ENCODE results near the gene NES.

NES gene

GRCh38 chr1:156676820-156677615, at the start of gene NES:
Gene NES, minus strand, starts transcription at chr1:156677407. Its CDS starts 143 bp downstream, at chr1:156677264.
- POLR2A ChIA-PET (ENCODE audit: low non-redundant PET): no interaction called here
- TF ChIP-seq, protein P1, sequence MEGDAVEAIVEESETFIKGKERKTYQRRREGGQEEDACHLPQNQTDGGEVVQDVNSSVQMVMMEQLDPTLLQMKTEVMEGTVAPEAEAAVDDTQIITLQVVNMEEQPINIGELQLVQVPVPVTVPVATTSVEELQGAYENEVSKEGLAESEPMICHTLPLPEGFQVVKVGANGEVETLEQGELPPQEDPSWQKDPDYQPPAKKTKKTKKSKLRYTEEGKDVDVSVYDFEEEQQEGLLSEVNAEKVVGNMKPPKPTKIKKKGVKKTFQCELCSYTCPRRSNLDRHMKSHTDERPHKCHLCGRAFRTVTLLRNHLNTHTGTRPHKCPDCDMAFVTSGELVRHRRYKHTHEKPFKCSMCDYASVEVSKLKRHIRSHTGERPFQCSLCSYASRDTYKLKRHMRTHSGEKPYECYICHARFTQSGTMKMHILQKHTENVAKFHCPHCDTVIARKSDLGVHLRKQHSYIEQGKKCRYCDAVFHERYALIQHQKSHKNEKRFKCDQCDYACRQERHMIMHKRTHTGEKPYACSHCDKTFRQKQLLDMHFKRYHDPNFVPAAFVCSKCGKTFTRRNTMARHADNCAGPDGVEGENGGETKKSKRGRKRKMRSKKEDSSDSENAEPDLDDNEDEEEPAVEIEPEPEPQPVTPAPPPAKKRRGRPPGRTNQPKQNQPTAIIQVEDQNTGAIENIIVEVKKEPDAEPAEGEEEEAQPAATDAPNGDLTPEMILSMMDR (conservative IDR thresholded peaks at IDR 0.05; ENCODE audit: low read depth): no peak
- no peak within 1 kb of the TSS for H3K27ac ChIP-seq
- CTCF ChIA-PET: interaction anchor here (0.6 to 3.9 kb wide), 8 partner anchors 13 to 65 kb away, joined by 3 to 19 read pairs (median 6); partner anchors contain the start of gene CRABP2
- DNase-seq (ENCODE audit: low spot score): no peak

DNA sequence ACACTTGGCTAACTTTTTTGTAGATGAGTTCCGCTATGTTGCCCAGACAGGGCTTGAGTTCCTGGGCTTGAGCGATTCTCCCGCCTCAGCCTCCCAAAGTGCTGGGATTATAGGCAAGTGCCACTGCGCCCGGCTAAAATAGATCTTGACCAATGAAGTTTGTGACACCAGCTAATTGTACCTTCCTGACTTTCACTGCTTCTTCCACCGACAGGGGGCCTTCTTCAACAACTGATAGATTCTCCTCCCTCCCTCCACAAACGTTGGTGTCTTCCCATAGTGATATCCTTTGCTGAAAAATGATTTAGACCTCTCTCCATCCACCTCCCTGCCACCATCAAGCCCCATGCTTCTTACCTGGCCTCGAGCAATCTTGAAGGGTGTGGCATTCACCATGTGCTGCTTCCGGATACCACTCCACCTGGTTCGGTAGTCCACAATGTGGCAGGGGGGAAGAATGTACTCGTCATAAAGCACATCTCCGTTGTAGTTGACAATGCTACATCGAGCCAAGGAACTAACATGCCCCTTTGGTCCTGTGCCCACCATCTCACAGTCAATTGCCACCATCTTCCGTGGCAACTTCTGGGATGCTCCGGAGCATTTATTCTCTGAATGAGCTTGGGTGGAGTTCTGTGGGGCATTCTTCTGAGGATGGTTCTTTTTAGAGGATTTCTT, 49.5 kb upstream of the NES start:
- H3K27ac ChIP-seq: peak overlapping the region; percentile 68
- TF ChIP-seq, protein P1 (conservative IDR thresholded peaks at IDR 0.05; ENCODE audit: low read depth): no peak; the same call in 1 of the 2 replicates
- ChIA-PET CTCF (interaction anchor here (0.6 to 4.5 kb wide), 22 partner anchors 14 to 201 kb away, joined by 3 to 178 read pairs (median 4); partner anchors contain the start of genes CRABP2, LRRC71, MRPL24 and NES), POLR2A (ENCODE audit: low non-redundant PET) (interaction anchor here (1.0 to 1.8 kb wide), 2 partner anchors 37 to 65 kb away, joined by 3 to 10 read pairs; no protein-coding TSS in a partner anchor)
- DNase-seq (ENCODE audit: low spot score): peak; percentile 78

DNA sequence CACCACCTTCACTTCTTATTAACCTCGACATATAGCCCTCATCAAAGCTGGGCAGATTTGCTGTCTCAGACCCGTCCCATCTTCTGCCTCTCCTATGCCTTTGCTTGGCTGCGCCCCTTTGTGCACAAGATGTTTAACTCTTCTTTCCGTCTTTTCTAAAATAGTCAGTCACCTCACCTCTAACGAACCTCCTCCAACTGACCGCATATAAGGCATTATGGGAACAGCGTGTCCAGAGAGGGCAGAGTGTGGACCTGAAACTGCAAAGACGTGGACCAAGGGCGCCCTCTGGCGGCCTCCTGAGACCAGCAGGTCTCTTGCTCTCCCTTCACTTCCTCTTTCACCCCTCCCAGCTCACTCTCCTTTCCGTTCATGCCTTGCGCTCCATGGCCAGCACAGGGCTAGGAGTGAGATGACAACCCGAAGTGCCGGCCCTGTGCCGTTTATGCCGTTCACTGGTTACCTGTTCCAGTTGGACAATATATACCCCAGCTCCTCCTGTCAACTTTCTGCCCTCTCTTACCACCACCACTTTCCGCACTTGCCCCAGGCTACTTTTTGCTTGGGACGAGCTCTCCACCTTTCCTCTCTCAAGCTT, 48.6 kb upstream of the NES start:
- DNase-seq (ENCODE audit: low spot score): peak; percentile 86
- TF ChIP-seq, protein P1 (conservative IDR thresholded peaks at IDR 0.05; ENCODE audit: low read depth): peak; percentile 90
- CTCF ChIA-PET: interaction anchor here (0.6 to 4.5 kb wide), 28 partner anchors 10 to 221 kb away, joined by 3 to 178 read pairs (median 4); partner anchors contain the start of genes CRABP2, HDGF, NES and NTRK1
- peak overlapping the region; percentile 68 for H3K27ac ChIP-seq
- POLR2A ChIA-PET (ENCODE audit: low non-redundant PET): interaction anchor here (1.0 to 1.8 kb wide), 2 partner anchors 36 to 64 kb away, joined by 3 to 10 read pairs; no protein-coding TSS in a partner anchor

GRCh38 chr1:156721535-156721934, 44.3 kb upstream of the NES start:
- TF ChIP-seq, protein P1 (conservative IDR thresholded peaks at IDR 0.05; ENCODE audit: low read depth): no peak
- DNase-seq (ENCODE audit: low spot score): no peak
- H3K27ac ChIP-seq: peak overlapping the region; percentile 44
- POLR2A ChIA-PET (ENCODE audit: low non-redundant PET): no interaction called here
- CTCF ChIA-PET: interaction anchor here (0.5 to 4.1 kb wide), 3 partner anchors 33 to 73 kb away, joined by 3 to 30 read pairs (median 6); no protein-coding TSS in a partner anchor

DNA sequence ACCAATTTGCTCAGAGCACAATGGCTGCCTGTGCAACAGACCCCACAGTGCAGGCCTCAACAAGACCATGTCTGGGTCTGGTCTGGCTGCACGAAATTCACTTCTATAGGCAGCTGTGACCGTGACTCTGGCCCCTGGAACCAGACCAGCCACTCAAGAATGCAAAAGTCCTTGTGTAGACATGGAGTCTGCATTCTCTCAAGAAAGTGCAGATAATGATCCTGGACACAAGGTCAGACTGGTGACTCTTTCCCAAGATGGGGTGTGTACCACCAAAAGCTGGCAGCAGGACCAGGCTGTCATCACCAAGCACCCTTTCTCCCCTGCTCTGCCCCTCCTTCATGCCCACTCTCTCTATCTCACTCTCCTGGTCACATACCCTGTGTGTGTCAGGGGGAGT, 43.9 kb upstream of the NES start:
- peak overlapping the region; percentile 44 for H3K27ac ChIP-seq
- POLR2A ChIA-PET (ENCODE audit: low non-redundant PET): interaction anchor here (0.6 kb wide), 1 partner anchor 9 kb away, joined by 3 read pairs; no protein-coding TSS in a partner anchor
- TF ChIP-seq, protein P1 (conservative IDR thresholded peaks at IDR 0.05; ENCODE audit: low read depth): no peak
- CTCF ChIA-PET: interaction anchor here (0.5 to 4.1 kb wide), 4 partner anchors 15 to 72 kb away, joined by 3 to 30 read pairs (median 4); no protein-coding TSS in a partner anchor
- DNase-seq (ENCODE audit: low spot score): no peak

Measured in RWPE1 (cell line).